Activated gamma-delta T cell (primary cell): ENCODE measurements around the gene BRIP1.
"Not testable (repeated sequence)": the region's sequence is repeated elsewhere in the genome, so short reads cannot be mapped to it uniquely, and the experiment has no call there.

Source experiments
- DNase-seq: peaks from one replicate; lab custom pipeline; 2025; lab: John Stamatoyannopoulos, UW

BRIP1 gene

GRCh38 chr17:61827649-61828395 lies 35.5 kb downstream of the BRIP1 start:
- no peak for DNase-seq

GRCh38 chr17:61826866-61827265 lies 36.5 kb downstream of the BRIP1 start:
- DNase-seq = not testable (repeated sequence)

- DNase-seq = not testable (repeated sequence)
Observed at GRCh38 chr17:61826198-61826597, 37.1 kb downstream of the BRIP1 start.

- DNase-seq = no peak
Observed at GRCh38 chr17:61825448-61826137, 37.7 kb downstream of the BRIP1 start.

GRCh38 chr17:61822326-61823285 lies 40.7 kb downstream of the BRIP1 start:
- DNase-seq = no peak

- no peak for DNase-seq
Observed at GRCh38 chr17:61821655-61822054, 41.7 kb downstream of the BRIP1 start.

GRCh38 chr17:61819265-61819664 lies 44.1 kb downstream of the BRIP1 start:
- not testable (repeated sequence) for DNase-seq

GRCh38 chr17:61818225-61818624 lies 45.1 kb downstream of the BRIP1 start:
- no peak for DNase-seq

- no peak for DNase-seq
Observed at GRCh38 chr17:61817452-61817851, 45.9 kb downstream of the BRIP1 start.

- no peak for DNase-seq
Observed at GRCh38 chr17:61816538-61816937, 46.8 kb downstream of the BRIP1 start.

GRCh38 chr17:61815863-61816503 lies 47.3 kb downstream of the BRIP1 start:
- no peak for DNase-seq

- no peak for DNase-seq
Observed at GRCh38 chr17:61814485-61814884, 48.8 kb downstream of the BRIP1 start.

GRCh38 chr17:61813211-61813610 lies 50.1 kb downstream of the BRIP1 start:
- no peak for DNase-seq

- DNase-seq = no peak
Observed at GRCh38 chr17:61812747-61813146, 50.6 kb downstream of the BRIP1 start.

- no peak for DNase-seq
Observed at GRCh38 chr17:61809816-61810392, 53.4 kb downstream of the BRIP1 start.

- no peak for DNase-seq
Observed at GRCh38 chr17:61808442-61808841, 54.9 kb downstream of the BRIP1 start.

- no peak for DNase-seq
Observed at GRCh38 chr17:61806936-61807335, 56.4 kb downstream of the BRIP1 start.

GRCh38 chr17:61806081-61806828 lies 57.1 kb downstream of the BRIP1 start:
- DNase-seq = no peak

- no peak for DNase-seq
Observed at GRCh38 chr17:61805399-61805798, 57.9 kb downstream of the BRIP1 start.

- DNase-seq = no peak
Observed at GRCh38 chr17:61803796-61804195, 59.5 kb downstream of the BRIP1 start.

GRCh38 chr17:61803216-61803615 lies 60.1 kb downstream of the BRIP1 start:
- no peak for DNase-seq
